ENCODE data around the gene GUCY1A1. TPM values are rescaled to one million over a fixed set of nuclear protein-coding genes. Genes with fewer than 3 reads are reported as not detected.

The GUCY1A1 gene
- total and polyA plus RNA-seq, 4 donors: 20.2 to 81.9 (median 68.2) TPM

DNA sequence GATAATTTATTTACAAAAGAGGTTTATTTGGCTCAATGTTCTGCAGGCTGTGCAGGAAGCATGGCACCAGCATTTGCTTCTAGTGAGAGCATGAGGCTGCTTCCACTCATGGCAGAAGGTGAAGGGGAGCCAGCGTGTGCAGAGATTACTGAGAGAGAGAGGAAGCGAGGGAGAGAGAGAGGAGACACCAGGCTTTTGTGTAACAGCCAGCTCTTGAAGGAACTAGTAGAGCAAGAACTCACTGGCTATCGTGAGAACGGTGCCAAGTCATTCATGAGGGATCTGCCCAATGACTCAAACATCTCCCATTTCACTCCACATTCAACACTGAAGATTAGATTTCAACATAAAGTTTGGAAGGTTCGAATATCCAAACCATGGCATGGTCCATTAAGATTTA, 12.7 kb downstream of the GUCY1A1 start:
- Histone ChIP-seq H3K4me3 (ENCODE audit: low read length in 2 of 2) (no peak overlapping the region), H3K27me3 (ENCODE audit: control insufficient read depth in 1 of 2, insufficient read depth in 2 of 2, low read length in 1 of 2) (no peaks in the 10 kb centered on the region), H3K9me3 (ENCODE audit: control insufficient read depth, low read length) (no peaks in the 10 kb centered on the region), H3K4me1 (ENCODE audit: control insufficient read depth in 1 of 2, insufficient read depth in 2 of 2, low read length in 2 of 2) (peaks cover 2 to 5% of the 10 kb centered on the region in 2 donors), H3K36me3 (ENCODE audit: control insufficient read depth in 1 of 2, insufficient read depth in 2 of 2, low read length in 1 of 2) (no peaks in the 10 kb centered on the region), H3K27ac (ENCODE audit: low read depth in 1 of 2, low read length in 2 of 2) (no peak overlapping the region)
- intact Hi-C loops (cut with DNase I): no loop called here
- WGBS, 2 donors: 5 to 35% methylated on average over 5 of the region's 5 CpGs
- DNase-seq: peak in 1 of 2 donors; percentile 45
- ATAC-seq (ENCODE audit: low FRiP score): no peak

DNA sequence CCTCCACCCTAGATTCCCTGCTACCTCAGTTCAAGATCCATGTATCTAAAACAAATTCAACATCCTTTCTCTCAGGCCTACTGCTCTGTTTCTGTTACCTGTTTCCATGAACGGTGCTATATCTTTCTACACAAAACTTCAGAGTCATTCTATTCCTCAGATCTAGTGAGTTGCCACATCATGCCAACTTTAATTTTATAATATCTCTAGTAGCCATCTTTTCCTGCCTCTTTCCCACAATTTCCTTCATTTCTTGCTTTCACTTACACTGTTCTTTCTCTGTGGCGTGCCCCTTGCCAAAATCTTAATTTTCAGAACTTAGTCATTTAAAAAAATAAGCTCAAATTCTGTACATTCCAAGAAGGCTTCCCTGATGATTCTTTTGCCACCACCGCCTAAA, 15.2 kb downstream of the GUCY1A1 start:
- ATAC-seq (ENCODE audit: low FRiP score): no peak
- H3K27ac ChIP-seq (ENCODE audit: low read depth in 1 of 2, low read length in 2 of 2): peak overlapping the region in 1 of 2 donors; percentile 57
- intact Hi-C loops (cut with DNase I): no loop called here
- H3K9me3 ChIP-seq (ENCODE audit: control insufficient read depth, low read length): no peaks in the 10 kb centered on the region
- no peaks in the 10 kb centered on the region for H3K36me3 ChIP-seq (ENCODE audit: control insufficient read depth in 1 of 2, insufficient read depth in 2 of 2, low read length in 1 of 2)
- no peak overlapping the region for H3K4me3 ChIP-seq (ENCODE audit: low read length in 2 of 2)
- DNase-seq: no peak
- peaks cover 0 to 2% of the 10 kb centered on the region in 2 donors for H3K4me1 ChIP-seq (ENCODE audit: control insufficient read depth in 1 of 2, insufficient read depth in 2 of 2, low read length in 2 of 2)
- 3 to 4% methylated on average over 3 of the region's 3 CpGs for WGBS, 2 donors
- no peaks in the 10 kb centered on the region for H3K27me3 ChIP-seq (ENCODE audit: control insufficient read depth in 1 of 2, insufficient read depth in 2 of 2, low read length in 1 of 2)

DNA sequence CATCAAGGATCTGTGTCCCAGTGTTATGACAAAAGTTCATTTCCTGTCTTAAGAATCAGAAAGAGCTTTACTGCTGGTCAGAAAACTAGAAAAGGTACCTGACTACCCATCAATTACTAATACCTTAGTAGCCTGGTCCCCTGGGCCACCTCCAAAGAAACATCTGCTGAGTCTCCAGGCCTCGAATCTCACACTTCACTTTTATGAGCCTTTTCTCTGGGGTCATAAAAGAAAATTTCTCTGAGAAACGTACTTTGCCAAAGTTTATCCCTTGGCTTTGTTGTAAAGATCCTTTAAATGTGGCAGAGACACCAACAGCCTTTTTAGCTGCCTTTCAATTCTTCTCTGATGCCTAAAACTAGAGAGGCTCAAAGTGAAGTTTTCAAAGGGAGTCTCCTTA, 17.8 kb downstream of the GUCY1A1 start:
- Histone ChIP-seq H3K4me1 (ENCODE audit: control insufficient read depth in 1 of 2, insufficient read depth in 2 of 2, low read length in 2 of 2) (peaks cover 2% of the 10 kb centered on the region in 2 donors), H3K36me3 (ENCODE audit: control insufficient read depth in 1 of 2, insufficient read depth in 2 of 2, low read length in 1 of 2) (no peaks in the 10 kb centered on the region), H3K9me3 (ENCODE audit: control insufficient read depth, low read length) (no peaks in the 10 kb centered on the region), H3K27ac (ENCODE audit: low read depth in 1 of 2, low read length in 2 of 2) (peak overlapping the region in 1 of 2 donors; percentile 60), H3K4me3 (ENCODE audit: low read length in 2 of 2) (no peak overlapping the region), H3K27me3 (ENCODE audit: control insufficient read depth in 1 of 2, insufficient read depth in 2 of 2, low read length in 1 of 2) (no peaks in the 10 kb centered on the region)
- WGBS, 2 donors: 10 to 11% methylated on average over 2 of the region's 2 CpGs
- ATAC-seq (ENCODE audit: low FRiP score) (no peak), DNase-seq (no peak)
- intact Hi-C loops (cut with DNase I): no loop called here

DNA sequence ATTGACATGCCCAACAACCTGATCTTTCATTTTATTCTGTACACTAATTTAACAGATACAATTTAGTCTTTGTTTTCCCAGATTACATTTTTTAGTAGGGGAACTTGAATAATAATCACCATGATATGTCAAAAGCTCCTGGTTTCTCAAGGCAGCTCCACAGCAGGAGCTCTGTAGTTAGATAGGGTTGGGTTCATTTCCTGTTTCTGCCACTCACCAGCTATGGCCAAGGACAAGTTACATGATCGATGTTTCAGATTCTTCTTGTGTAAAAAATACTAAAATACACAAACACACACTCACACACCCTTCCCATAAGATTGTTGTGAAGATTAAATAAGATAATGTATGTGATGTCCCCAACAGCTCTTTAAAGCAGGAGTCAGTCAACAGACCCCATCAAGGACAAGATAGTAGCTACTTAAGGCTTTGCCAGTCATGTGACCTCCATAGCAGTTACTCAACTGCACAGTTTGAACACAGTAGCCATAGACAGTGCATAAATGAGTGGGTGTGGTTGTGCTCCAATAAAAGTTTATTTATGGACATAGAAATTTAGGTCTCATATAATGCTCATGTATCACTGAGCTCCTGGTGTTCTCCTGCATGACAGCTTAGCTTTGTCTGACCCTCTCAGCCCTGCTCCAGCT, 18.4 kb downstream of the GUCY1A1 start:
- DNase-seq: no peak
- Histone ChIP-seq H3K27ac (ENCODE audit: low read depth in 1 of 2, low read length in 2 of 2) (peak overlapping the region in 1 of 2 donors; percentile 60), H3K27me3 (ENCODE audit: control insufficient read depth in 1 of 2, insufficient read depth in 2 of 2, low read length in 1 of 2) (no peaks in the 10 kb centered on the region), H3K9me3 (ENCODE audit: control insufficient read depth, low read length) (no peaks in the 10 kb centered on the region), H3K4me1 (ENCODE audit: control insufficient read depth in 1 of 2, insufficient read depth in 2 of 2, low read length in 2 of 2) (peaks cover 2% of the 10 kb centered on the region in 2 donors), H3K4me3 (ENCODE audit: low read length in 2 of 2) (no peak overlapping the region), H3K36me3 (ENCODE audit: control insufficient read depth in 1 of 2, insufficient read depth in 2 of 2, low read length in 1 of 2) (no peaks in the 10 kb centered on the region)
- 16 to 21% methylated on average over 1 of the region's 1 CpG for WGBS, 2 donors
- ATAC-seq (ENCODE audit: low FRiP score): no peak
- intact Hi-C loops (cut with DNase I): no loop called here

DNA sequence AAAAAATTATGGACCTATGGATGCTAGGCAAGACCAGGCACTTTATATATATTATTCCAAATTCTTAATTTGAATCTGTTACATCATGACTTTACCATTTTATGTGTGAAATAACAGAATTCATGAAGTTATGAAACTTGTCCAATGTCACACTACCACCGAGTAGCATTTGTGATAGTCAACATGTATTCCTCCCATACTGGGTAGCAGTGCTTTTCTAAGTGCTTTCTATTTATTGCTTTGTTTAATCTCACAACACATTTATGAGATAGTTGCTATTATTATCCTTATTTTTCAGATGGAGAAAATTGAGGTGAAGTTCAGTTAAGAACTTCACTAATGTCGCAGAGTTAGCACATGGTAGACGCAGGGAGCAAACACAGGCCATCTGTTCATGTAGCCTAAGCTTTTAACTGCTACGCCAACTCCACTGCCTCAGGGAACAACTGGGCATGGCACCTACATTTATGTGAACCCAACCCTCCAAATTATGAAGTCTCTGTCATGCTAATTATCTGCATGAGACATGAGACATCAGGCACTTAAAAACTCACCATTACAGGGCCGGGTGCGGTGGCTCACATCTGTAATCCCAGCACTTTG, 20.8 kb downstream of the GUCY1A1 start:
- H3K4me1 ChIP-seq (ENCODE audit: control insufficient read depth in 1 of 2, insufficient read depth in 2 of 2, low read length in 2 of 2): peaks cover 0 to 2% of the 10 kb centered on the region in 2 donors
- intact Hi-C loops (cut with DNase I): no loop called here
- DNase-seq (no peak), ATAC-seq (ENCODE audit: low FRiP score) (no peak)
- no peaks in the 10 kb centered on the region for H3K9me3 ChIP-seq (ENCODE audit: control insufficient read depth, low read length)
- no peaks in the 10 kb centered on the region for H3K36me3 ChIP-seq (ENCODE audit: control insufficient read depth in 1 of 2, insufficient read depth in 2 of 2, low read length in 1 of 2)
- no peak overlapping the region for H3K4me3 ChIP-seq (ENCODE audit: low read length in 2 of 2)
- H3K27me3 ChIP-seq (ENCODE audit: control insufficient read depth in 1 of 2, insufficient read depth in 2 of 2, low read length in 1 of 2): no peaks in the 10 kb centered on the region
- no peak overlapping the region for H3K27ac ChIP-seq (ENCODE audit: low read depth in 1 of 2, low read length in 2 of 2)
- WGBS, 2 donors: 87 to 92% methylated on average over 6 of the region's 6 CpGs

DNA sequence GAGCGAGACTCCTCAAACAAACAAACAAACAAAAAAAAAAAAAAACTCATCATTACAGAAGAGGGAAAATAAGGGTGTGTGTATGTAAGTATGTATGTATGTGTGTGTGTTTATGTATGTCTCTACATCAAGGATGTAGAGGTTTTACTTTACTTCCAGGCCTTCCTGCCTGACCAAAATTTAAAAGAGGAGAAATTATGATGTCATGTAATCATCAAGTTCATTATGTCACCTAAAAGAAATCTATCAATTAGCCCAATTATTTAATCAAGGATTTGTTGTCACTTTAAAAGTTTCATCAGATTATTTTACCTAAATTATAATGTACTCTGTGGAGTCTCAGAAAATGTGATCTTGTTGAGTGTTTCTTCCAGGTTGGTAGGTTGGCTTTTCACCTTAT, 21.6 kb downstream of the GUCY1A1 start:
- 96 to 100% methylated on average over 1 of the region's 1 CpG for WGBS, 2 donors
- Histone ChIP-seq H3K9me3 (ENCODE audit: control insufficient read depth, low read length) (no peaks in the 10 kb centered on the region), H3K27me3 (ENCODE audit: control insufficient read depth in 1 of 2, insufficient read depth in 2 of 2, low read length in 1 of 2) (no peaks in the 10 kb centered on the region), H3K36me3 (ENCODE audit: control insufficient read depth in 1 of 2, insufficient read depth in 2 of 2, low read length in 1 of 2) (no peaks in the 10 kb centered on the region), H3K27ac (ENCODE audit: low read depth in 1 of 2, low read length in 2 of 2) (no peak overlapping the region), H3K4me3 (ENCODE audit: low read length in 2 of 2) (no peak overlapping the region), H3K4me1 (ENCODE audit: control insufficient read depth in 1 of 2, insufficient read depth in 2 of 2, low read length in 2 of 2) (peaks cover 0 to 2% of the 10 kb centered on the region in 2 donors)
- intact Hi-C loops (cut with DNase I): no loop called here
- DNase-seq: no peak
- ATAC-seq (ENCODE audit: low FRiP score): no peak

DNA sequence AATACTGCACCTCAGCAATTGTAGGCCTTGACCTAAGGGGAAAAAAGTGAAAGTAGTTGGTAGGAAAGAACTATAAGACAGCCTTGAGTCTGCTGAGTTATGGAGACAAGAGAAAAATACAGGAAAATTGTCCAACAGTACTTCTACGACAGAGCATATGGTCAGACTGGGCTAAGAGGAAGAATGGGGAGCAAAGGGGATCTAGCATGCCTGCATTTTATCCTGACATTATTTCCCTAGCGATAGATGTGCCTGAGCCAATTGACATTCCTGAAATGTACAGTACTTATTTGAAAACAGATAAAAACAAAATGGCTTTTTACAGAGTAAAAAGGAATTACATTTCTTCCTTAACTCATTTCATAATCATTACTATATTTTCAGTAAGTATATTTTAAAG, 22.2 kb downstream of the GUCY1A1 start:
- 8 to 14% methylated on average over 2 of the region's 2 CpGs for WGBS, 2 donors
- peak overlapping the region in 1 of 2 donors; percentile 18 for H3K4me3 ChIP-seq (ENCODE audit: low read length in 2 of 2)
- peaks cover 0 to 2% of the 10 kb centered on the region in 2 donors for H3K4me1 ChIP-seq (ENCODE audit: control insufficient read depth in 1 of 2, insufficient read depth in 2 of 2, low read length in 2 of 2)

DNA sequence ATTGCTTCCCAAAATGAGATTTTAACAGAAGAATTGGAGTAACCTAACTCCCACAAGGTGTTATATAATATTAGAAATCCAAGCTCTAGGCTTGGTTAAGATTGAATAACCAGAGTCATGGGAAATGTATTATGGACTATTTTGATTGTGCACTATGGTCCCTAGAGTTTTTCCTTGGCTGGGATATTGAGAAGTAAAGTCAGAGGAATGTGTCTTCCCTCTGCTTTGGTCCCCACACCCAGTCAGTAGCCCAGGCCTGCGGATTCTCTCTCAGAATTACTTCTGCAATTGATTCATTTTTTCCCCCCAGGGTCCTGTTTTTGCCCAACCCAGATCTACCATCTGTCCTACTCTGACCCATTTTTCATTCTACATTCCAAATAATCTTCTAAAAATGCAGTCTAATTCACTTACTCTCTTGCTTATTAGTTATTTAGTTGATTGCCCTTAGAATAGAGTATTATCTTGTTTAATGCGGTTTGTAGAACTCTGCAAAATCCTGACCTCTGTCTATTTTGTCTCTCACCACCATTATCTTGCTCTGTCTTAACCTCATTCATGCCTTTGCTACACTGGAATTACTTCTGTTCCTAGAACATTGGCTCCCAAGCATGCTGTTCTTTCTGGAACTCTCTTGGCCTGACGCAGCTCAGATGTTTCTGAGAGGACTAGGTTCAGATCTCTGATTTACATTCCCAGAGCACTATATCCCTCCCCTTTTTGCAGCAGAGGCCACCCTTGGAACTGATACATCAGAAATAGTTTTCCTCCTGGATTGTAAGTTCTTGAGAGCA, 23.6 kb downstream of the GUCY1A1 start:
- 68 to 71% methylated on average over 3 of the region's 3 CpGs for WGBS, 2 donors
- intact Hi-C loops (cut with DNase I): loop anchor here in 1 of 2 donors (10.0 kb wide), 1 partner anchor 95 kb away; no protein-coding TSS in a partner anchor

More for the DNA sequence above, 22.2 kb downstream of the GUCY1A1 start:
- ATAC-seq (ENCODE audit: low FRiP score) (no peak), DNase-seq (no peak)
- Histone ChIP-seq H3K27ac (ENCODE audit: low read depth in 1 of 2, low read length in 2 of 2) (no peak overlapping the region), H3K36me3 (ENCODE audit: control insufficient read depth in 1 of 2, insufficient read depth in 2 of 2, low read length in 1 of 2) (no peaks in the 10 kb centered on the region), H3K27me3 (ENCODE audit: control insufficient read depth in 1 of 2, insufficient read depth in 2 of 2, low read length in 1 of 2) (no peaks in the 10 kb centered on the region), H3K9me3 (ENCODE audit: control insufficient read depth, low read length) (no peaks in the 10 kb centered on the region)
- intact Hi-C loops (cut with DNase I): no loop called here

More for the DNA sequence above, 23.6 kb downstream of the GUCY1A1 start:
- H3K4me1 ChIP-seq (ENCODE audit: control insufficient read depth in 1 of 2, insufficient read depth in 2 of 2, low read length in 2 of 2): peaks cover 2% of the 10 kb centered on the region in 2 donors
- ATAC-seq (ENCODE audit: low FRiP score) (no peak), DNase-seq (no peak)
- H3K27me3 ChIP-seq (ENCODE audit: control insufficient read depth in 1 of 2, insufficient read depth in 2 of 2, low read length in 1 of 2): no peaks in the 10 kb centered on the region
- no peaks in the 10 kb centered on the region for H3K36me3 ChIP-seq (ENCODE audit: control insufficient read depth in 1 of 2, insufficient read depth in 2 of 2, low read length in 1 of 2)
- no peak overlapping the region for H3K27ac ChIP-seq (ENCODE audit: low read depth in 1 of 2, low read length in 2 of 2)
- H3K9me3 ChIP-seq (ENCODE audit: control insufficient read depth, low read length): no peaks in the 10 kb centered on the region
- H3K4me3 ChIP-seq (ENCODE audit: low read length in 2 of 2): no peak overlapping the region

All from aorta (tissue), 5 donors.